Astrocyte (in vitro differentiated cells and primary cell): ENCODE data around the gene KCTD19.

Experiments used
- EZH2 ChIP-seq: IDR thresholded peaks from 2 replicates; pipeline ENCODE4 v1.6.1; 2012; ENCODE audit warnings: mild to moderate bottlenecking, low read length, inconsistent platforms; ENCODE audit not compliant: insufficient read depth
- TF ChIP-seq, protein P1 (sequence below): IDR thresholded peaks from 2 replicates; pipeline ENCODE4 v1.5.1; 2011; ENCODE audit warnings: low read depth, mild to moderate bottlenecking, inconsistent platforms, low read length, moderate library complexity; ENCODE audit not compliant: insufficient read depth

DNA sequence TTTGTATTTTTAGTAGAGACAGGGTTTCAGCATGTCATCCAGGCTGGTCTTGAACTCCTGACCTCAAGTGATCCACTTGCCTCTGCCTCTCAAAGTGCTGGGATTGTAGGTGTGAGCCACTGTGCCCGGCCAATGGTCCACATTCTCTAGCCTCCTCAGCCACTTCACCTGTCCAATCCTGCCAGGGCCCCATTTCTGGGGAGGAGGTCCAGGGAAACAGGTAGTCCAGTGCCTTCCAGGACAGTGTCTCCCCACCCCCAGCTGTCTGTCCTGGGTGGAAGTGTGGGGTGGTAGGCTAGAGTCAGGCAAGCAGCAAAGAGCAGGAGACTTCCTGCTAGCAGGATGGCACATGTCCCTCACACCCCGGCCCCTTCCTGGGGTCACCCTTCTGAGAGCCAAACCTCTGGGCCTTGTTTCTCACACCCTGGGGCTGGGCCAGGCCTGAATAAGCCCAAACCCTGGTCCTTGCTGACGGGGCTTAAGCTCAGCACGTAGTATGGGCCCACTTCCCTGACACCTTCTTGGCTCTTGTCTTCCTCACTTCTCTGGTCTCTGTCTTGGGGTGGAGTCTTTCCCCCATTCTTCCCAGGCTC, 84.3 kb downstream of the KCTD19 start:
- TF ChIP-seq EZH2, result no peak
- TF ChIP-seq, protein P1, sequence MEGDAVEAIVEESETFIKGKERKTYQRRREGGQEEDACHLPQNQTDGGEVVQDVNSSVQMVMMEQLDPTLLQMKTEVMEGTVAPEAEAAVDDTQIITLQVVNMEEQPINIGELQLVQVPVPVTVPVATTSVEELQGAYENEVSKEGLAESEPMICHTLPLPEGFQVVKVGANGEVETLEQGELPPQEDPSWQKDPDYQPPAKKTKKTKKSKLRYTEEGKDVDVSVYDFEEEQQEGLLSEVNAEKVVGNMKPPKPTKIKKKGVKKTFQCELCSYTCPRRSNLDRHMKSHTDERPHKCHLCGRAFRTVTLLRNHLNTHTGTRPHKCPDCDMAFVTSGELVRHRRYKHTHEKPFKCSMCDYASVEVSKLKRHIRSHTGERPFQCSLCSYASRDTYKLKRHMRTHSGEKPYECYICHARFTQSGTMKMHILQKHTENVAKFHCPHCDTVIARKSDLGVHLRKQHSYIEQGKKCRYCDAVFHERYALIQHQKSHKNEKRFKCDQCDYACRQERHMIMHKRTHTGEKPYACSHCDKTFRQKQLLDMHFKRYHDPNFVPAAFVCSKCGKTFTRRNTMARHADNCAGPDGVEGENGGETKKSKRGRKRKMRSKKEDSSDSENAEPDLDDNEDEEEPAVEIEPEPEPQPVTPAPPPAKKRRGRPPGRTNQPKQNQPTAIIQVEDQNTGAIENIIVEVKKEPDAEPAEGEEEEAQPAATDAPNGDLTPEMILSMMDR, result no peak
